Measurements from ENCODE around the gene HSD11B1. TPM values are rescaled to one million over a fixed set of nuclear protein-coding genes. Genes with fewer than 3 reads are reported as not detected.

The HSD11B1 gene
- total RNA-seq, 1 experiment from 2014 or later = not detected

GRCh38 chr1:209710093-209710492 is 5.4 kb downstream of the HSD11B1 start:
- H3K27me3 ChIP-seq = no peaks in the 10 kb centered on the region
- H3K4me3 ChIP-seq = no peak overlapping the region
- no peak for DNase-seq
- no peaks in the 10 kb centered on the region for H3K9me3 ChIP-seq
- no peaks in the 10 kb centered on the region for H3K36me3 ChIP-seq

GRCh38 chr1:209710847-209711246 is 6.2 kb downstream of the HSD11B1 start:
- H3K27me3 ChIP-seq = peaks cover 3% of the 10 kb centered on the region
- no peak for DNase-seq
- no peak overlapping the region for H3K4me3 ChIP-seq
- no peaks in the 10 kb centered on the region for H3K36me3 ChIP-seq
- no peaks in the 10 kb centered on the region for H3K9me3 ChIP-seq

DNA sequence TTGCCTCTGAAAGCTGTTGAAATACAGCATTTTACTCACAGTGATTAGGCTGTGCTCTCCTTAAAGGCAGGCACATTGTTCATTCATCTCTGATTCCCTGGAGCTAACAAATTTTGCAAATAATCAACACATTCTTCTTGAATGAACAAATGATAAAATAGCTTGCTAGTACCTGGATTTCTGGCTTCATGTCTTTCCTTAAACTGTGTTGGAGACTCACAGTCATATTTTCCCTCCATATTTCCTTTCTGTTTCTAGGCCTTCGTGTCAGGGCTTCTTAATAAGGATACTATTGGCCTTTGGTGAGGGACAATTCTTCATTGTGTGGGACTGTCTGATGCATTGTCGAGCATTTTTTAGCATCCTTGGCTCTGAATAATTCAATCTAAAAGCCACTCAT is 9.7 kb downstream of the HSD11B1 start:
- no peaks in the 10 kb centered on the region for H3K9me3 ChIP-seq
- H3K4me3 ChIP-seq = no peak overlapping the region
- peaks cover 3% of the 10 kb centered on the region for H3K27me3 ChIP-seq
- no peaks in the 10 kb centered on the region for H3K36me3 ChIP-seq
- DNase-seq = no peak

- no peak for DNase-seq
- Histone ChIP-seq H3K4me3 (no peak overlapping the region), H3K9me3 (no peaks in the 10 kb centered on the region), H3K36me3 (no peaks in the 10 kb centered on the region), H3K27me3 (peaks cover 3% of the 10 kb centered on the region)
Observed at GRCh38 chr1:209715314-209715713, 10.7 kb downstream of the HSD11B1 start.

- Histone ChIP-seq H3K27me3 (peaks cover 5% of the 10 kb centered on the region), H3K4me3 (no peak overlapping the region), H3K9me3 (no peaks in the 10 kb centered on the region), H3K36me3 (no peaks in the 10 kb centered on the region)
- DNase-seq = no peak
Observed at GRCh38 chr1:209717818-209718217, 13.2 kb downstream of the HSD11B1 start.

- no peaks in the 10 kb centered on the region for H3K36me3 ChIP-seq
- peaks cover 5% of the 10 kb centered on the region for H3K27me3 ChIP-seq
- no peak for DNase-seq
- no peak overlapping the region for H3K4me3 ChIP-seq
- no peaks in the 10 kb centered on the region for H3K9me3 ChIP-seq
Observed at GRCh38 chr1:209720326-209720725, 15.7 kb downstream of the HSD11B1 start.

DNA sequence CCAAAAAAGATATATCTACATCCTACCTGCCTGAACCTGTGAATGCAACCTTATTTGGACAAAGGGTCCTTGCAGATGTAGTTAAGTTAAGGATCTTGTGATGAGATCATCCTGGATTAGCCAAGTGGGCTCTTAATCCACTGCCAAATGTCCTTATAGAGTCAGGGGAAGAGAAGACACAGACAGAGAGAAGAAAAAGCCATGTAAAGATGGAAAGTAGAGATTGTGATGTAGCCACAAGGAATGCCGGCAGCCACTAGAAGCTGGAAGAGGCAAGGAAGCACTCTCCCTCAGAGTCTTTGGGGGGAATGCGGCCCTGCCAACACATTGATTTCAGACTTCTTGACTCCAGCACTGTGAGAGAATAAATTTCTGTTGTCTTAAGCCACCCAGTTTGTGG is 16.2 kb downstream of the HSD11B1 start:
- H3K36me3 ChIP-seq = no peaks in the 10 kb centered on the region
- H3K9me3 ChIP-seq = no peaks in the 10 kb centered on the region
- H3K4me3 ChIP-seq = no peak overlapping the region
- DNase-seq = no peak
- peaks cover 2% of the 10 kb centered on the region; the same call in 1 of the 2 replicates for H3K27me3 ChIP-seq

DNA sequence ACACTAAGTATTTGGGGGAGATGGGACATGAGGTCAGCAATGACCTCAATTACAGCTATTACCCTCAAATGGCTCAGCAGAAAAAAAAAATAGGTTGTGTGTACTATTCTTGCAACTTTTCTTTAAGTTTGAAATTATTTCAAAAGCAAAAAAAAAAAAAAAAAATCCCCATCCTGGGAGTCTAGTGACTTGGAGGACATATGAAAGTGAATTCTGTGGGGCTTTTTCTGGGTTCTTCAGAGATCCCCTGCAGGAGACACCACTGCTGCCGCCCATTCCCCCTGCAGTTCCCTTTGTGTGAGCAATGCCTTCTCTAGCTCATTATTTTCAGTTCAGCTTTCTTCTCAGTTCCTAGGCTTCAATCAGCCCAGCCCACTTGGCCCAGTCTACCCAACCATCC is 16.7 kb downstream of the HSD11B1 start:
- H3K36me3 ChIP-seq = no peaks in the 10 kb centered on the region
- no peaks in the 10 kb centered on the region for H3K9me3 ChIP-seq
- no peak overlapping the region for H3K4me3 ChIP-seq
- peaks cover 2% of the 10 kb centered on the region; the same call in 1 of the 2 replicates for H3K27me3 ChIP-seq
- no peak for DNase-seq

DNA sequence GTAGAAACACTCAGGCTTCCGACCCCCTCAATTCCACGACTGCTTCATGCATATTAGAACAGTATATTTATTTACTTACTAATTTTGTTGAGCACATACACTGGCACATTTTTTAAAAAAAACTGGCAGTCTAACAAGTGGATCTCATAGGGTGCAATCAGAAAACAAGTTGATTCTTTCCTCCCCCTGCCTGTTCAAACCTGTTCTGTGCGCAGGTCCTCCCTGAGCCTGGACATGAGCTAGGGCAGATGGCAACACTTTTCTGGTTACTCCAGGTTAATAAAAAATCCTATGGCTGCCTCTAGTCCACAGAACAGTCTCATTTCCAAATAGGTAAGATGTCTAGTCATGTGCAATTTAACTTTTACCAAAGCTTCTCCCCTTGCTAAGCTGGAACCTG is 18.6 kb downstream of the HSD11B1 start:
- no peak for DNase-seq
- no peaks in the 10 kb centered on the region for H3K36me3 ChIP-seq
- H3K27me3 ChIP-seq = peaks cover 2% of the 10 kb centered on the region; the same call in 1 of the 2 replicates
- no peak overlapping the region for H3K4me3 ChIP-seq
- no peaks in the 10 kb centered on the region for H3K9me3 ChIP-seq

GRCh38 chr1:209723756-209724693 is 19.4 kb downstream of the HSD11B1 start:
- Histone ChIP-seq H3K4me3 (no peak overlapping the region), H3K36me3 (no peaks in the 10 kb centered on the region), H3K27me3 (peaks cover 2% of the 10 kb centered on the region; the same call in 1 of the 2 replicates), H3K9me3 (no peaks in the 10 kb centered on the region)
- DNase-seq = no peak

- Histone ChIP-seq H3K36me3 (no peaks in the 10 kb centered on the region), H3K9me3 (no peaks in the 10 kb centered on the region), H3K4me3 (no peak overlapping the region), H3K27me3 (peaks cover 7% of the 10 kb centered on the region)
- DNase-seq = no peak
Observed at GRCh38 chr1:209727286-209727685, 22.6 kb downstream of the HSD11B1 start.

DNA sequence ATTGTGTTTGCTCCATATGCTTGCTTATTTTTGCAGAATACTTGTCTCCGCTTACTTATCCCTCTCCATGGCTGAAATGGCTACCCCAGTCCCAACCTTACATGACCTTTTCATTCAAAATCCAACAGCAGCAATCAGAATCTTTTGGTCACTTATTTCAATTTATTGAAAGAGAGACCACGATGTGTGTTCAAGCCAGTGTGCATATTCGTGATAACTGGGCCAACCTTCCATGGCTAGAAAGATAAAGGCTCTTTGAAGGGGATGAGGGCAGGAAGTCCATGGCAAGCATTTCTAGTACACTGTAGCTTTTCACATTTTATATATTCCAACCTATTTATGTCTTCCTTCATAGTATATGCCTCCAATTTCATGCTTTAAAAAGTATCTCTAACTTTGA is 23.1 kb downstream of the HSD11B1 start:
- H3K36me3 ChIP-seq = no peaks in the 10 kb centered on the region
- no peak overlapping the region for H3K4me3 ChIP-seq
- no peak for DNase-seq
- H3K27me3 ChIP-seq = peaks cover 7% of the 10 kb centered on the region
- H3K9me3 ChIP-seq = no peaks in the 10 kb centered on the region

GRCh38 chr1:209728466-209728865 is 23.8 kb downstream of the HSD11B1 start:
- H3K4me3 ChIP-seq = no peak overlapping the region
- no peak for DNase-seq
- H3K9me3 ChIP-seq = no peaks in the 10 kb centered on the region
- H3K27me3 ChIP-seq = peaks cover 7% of the 10 kb centered on the region
- no peaks in the 10 kb centered on the region for H3K36me3 ChIP-seq

GRCh38 chr1:209729436-209729835 is 24.8 kb downstream of the HSD11B1 start:
- Histone ChIP-seq H3K9me3 (no peaks in the 10 kb centered on the region), H3K4me3 (no peak overlapping the region), H3K27me3 (peaks cover 7% of the 10 kb centered on the region), H3K36me3 (no peaks in the 10 kb centered on the region)
- no peak for DNase-seq

DNA sequence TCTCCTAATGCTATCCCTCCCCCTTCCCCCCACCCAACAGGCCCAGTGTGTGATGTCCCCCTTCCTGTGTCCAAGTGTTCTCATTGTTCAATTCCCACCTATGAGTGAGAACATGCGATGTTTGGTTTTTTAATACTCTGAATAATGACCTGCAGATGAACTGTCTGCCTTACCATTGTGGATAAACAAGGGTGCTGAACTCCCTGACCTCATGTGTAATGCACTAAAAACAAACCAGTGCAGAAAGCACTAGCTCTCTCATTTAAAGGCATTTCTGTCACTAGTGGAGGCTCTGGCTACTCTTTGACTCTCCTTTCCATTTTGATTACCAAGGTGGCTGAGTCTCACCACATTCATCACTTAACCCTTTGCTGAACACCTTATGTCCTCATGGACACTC is 28.1 kb downstream of the HSD11B1 start:
- Histone ChIP-seq H3K27me3 (peaks cover 7% of the 10 kb centered on the region; the same call in 1 of the 2 replicates), H3K9me3 (no peaks in the 10 kb centered on the region), H3K4me3 (no peak overlapping the region), H3K36me3 (no peaks in the 10 kb centered on the region)
- no peak for DNase-seq

- no peak for DNase-seq
- Histone ChIP-seq H3K9me3 (no peaks in the 10 kb centered on the region), H3K4me3 (no peak overlapping the region), H3K36me3 (no peaks in the 10 kb centered on the region), H3K27me3 (peaks cover 7% of the 10 kb centered on the region; the same call in 1 of the 2 replicates)
Observed at GRCh38 chr1:209733409-209734192, 29.0 kb downstream of the HSD11B1 start.

GRCh38 chr1:209736490-209737117 is 32.0 kb downstream of the HSD11B1 start:
- Histone ChIP-seq H3K9me3 (no peaks in the 10 kb centered on the region), H3K4me3 (no peak overlapping the region), H3K36me3 (no peaks in the 10 kb centered on the region), H3K27me3 (no peaks in the 10 kb centered on the region)
- DNase-seq = no peak
